ENCODE results near the gene KCNMB2.

The KCNMB2 gene

DNA sequence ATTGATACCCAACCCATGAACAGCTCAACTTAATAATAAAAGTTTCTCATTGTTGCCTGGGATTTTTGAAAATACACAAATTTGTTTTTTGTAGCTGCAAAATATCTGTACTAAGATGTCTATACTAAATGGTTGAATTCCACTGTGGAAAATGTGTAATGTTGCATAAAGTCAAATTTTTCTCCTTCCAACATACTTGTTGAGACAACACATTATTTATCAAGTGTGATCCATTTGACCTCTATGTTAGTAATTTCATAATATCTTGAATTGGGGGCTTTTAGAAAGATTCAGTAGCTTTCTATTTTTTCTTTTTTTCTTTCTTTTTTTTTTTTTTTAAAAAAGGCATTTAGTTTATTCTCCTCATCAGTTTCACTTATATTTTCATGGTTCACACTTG, 88.0 kb downstream of the KCNMB2 start:
- Histone ChIP-seq H3K4me3 (ENCODE audit: low read length) (no peak overlapping the region), H3K79me2 (ENCODE audit: control insufficient read depth, low read length) (no peaks in the 10 kb centered on the region), H3K9me2 (replicated peaks; ENCODE audit: control insufficient read depth, low read length) (no peaks in the 10 kb centered on the region), H3F3A (ENCODE audit: control insufficient read depth, insufficient read depth) (no peaks in the 10 kb centered on the region), H4K20me1 (ENCODE audit: control insufficient read depth, insufficient read depth, low read depth, low read length) (no peaks in the 10 kb centered on the region), H3K36me3 (ENCODE audit: control insufficient read depth, low read length) (no peaks in the 10 kb centered on the region), H3K27me3 (ENCODE audit: control insufficient read depth, low read length) (no peaks in the 10 kb centered on the region), H3K27ac (ENCODE audit: low read depth, low read length) (no peak overlapping the region), H3K9me3 (ENCODE audit: control insufficient read depth, insufficient read depth, low read length) (no peaks in the 10 kb centered on the region), H3K4me1 (ENCODE audit: control insufficient read depth, low read length) (no peaks in the 10 kb centered on the region), H3K4me2 (ENCODE audit: low read length) (no peak overlapping the region)
- no peak for TF ChIP-seq CTCF (IDR thresholded peaks at IDR 0.05; ENCODE audit: low read depth, low read length, poor library complexity, severe bottlenecking)
- TF ChIP-seq EZH2phosphoT487 (IDR thresholded peaks at IDR 0.05; ENCODE audit: borderline replicate concordance, low read length): no peak

- H3K27me3 ChIP-seq (ENCODE audit: control insufficient read depth, low read length): no peaks in the 10 kb centered on the region
- no peak overlapping the region for H3K27ac ChIP-seq (ENCODE audit: low read depth, low read length)
- no peaks in the 10 kb centered on the region for H3K79me2 ChIP-seq (ENCODE audit: control insufficient read depth, low read length)
- no peaks in the 10 kb centered on the region for H3F3A ChIP-seq (ENCODE audit: control insufficient read depth, insufficient read depth)
- no peak overlapping the region for H3K4me2 ChIP-seq (ENCODE audit: low read length)
- H3K9me2 ChIP-seq (replicated peaks; ENCODE audit: control insufficient read depth, low read length): no peaks in the 10 kb centered on the region
- TF ChIP-seq CTCF (IDR thresholded peaks at IDR 0.05; ENCODE audit: low read depth, low read length, poor library complexity, severe bottlenecking) (no peak), EZH2phosphoT487 (IDR thresholded peaks at IDR 0.05; ENCODE audit: borderline replicate concordance, low read length) (no peak)
- H3K4me1 ChIP-seq (ENCODE audit: control insufficient read depth, low read length): no peaks in the 10 kb centered on the region
- no peaks in the 10 kb centered on the region for H4K20me1 ChIP-seq (ENCODE audit: control insufficient read depth, insufficient read depth, low read depth, low read length)
- no peak overlapping the region for H3K4me3 ChIP-seq (ENCODE audit: low read length)
- H3K9me3 ChIP-seq (ENCODE audit: control insufficient read depth, insufficient read depth, low read length): no peaks in the 10 kb centered on the region
- no peaks in the 10 kb centered on the region for H3K36me3 ChIP-seq (ENCODE audit: control insufficient read depth, low read length)
These were observed 88.9 kb downstream of the KCNMB2 start for GRCh38 chr3:178625053-178625600.

GRCh38 chr3:178628037-178628436, 91.8 kb downstream of the KCNMB2 start:
- no peak overlapping the region for H3K27ac ChIP-seq (ENCODE audit: low read depth, low read length)
- H3K9me2 ChIP-seq (replicated peaks; ENCODE audit: control insufficient read depth, low read length): no peaks in the 10 kb centered on the region
- no peaks in the 10 kb centered on the region for H3F3A ChIP-seq (ENCODE audit: control insufficient read depth, insufficient read depth)
- no peak overlapping the region for H3K4me2 ChIP-seq (ENCODE audit: low read length)
- no peaks in the 10 kb centered on the region; the same call in 1 of the 2 replicates for H3K9me3 ChIP-seq (ENCODE audit: control insufficient read depth, insufficient read depth, low read length)
- TF ChIP-seq EZH2phosphoT487 (IDR thresholded peaks at IDR 0.05; ENCODE audit: borderline replicate concordance, low read length) (no peak), CTCF (IDR thresholded peaks at IDR 0.05; ENCODE audit: low read depth, low read length, poor library complexity, severe bottlenecking) (no peak)
- H3K4me1 ChIP-seq (ENCODE audit: control insufficient read depth, low read length): no peaks in the 10 kb centered on the region
- no peaks in the 10 kb centered on the region for H3K79me2 ChIP-seq (ENCODE audit: control insufficient read depth, low read length)
- H3K36me3 ChIP-seq (ENCODE audit: control insufficient read depth, low read length): no peaks in the 10 kb centered on the region
- no peaks in the 10 kb centered on the region for H4K20me1 ChIP-seq (ENCODE audit: control insufficient read depth, insufficient read depth, low read depth, low read length)
- H3K27me3 ChIP-seq (ENCODE audit: control insufficient read depth, low read length): no peaks in the 10 kb centered on the region
- H3K4me3 ChIP-seq (ENCODE audit: low read length): no peak overlapping the region

All from DOHH2 (cell line).